ENCODE results near the gene MGST2.

Gene MGST2

GRCh38 chr4:139665690-139666529 lies at the start of gene MGST2:
Gene MGST2 (plus strand): TSS chr4:139665819. CDS start chr4:139666020, 201 bp downstream.
- TF ChIP-seq CTCF (conservative IDR thresholded peaks at IDR 0.05; ENCODE audit: low read depth) = no peak
- POLR2A ChIA-PET (ENCODE audit: low non-redundant PET) = interaction anchor here (0.5 to 0.8 kb wide), 2 partner anchors 27 to 928 kb away, joined by 3 read pairs; no protein-coding TSS in a partner anchor
- DNase-seq (ENCODE audit: low spot score) = peak; percentile 57
- CTCF ChIA-PET = interaction anchor here (0.6 to 0.8 kb wide), 2 partner anchors 14 to 446 kb away, joined by 3 to 4 read pairs; no protein-coding TSS in a partner anchor
- H3K27ac ChIP-seq = peak within 1 kb of the TSS; percentile 96

GRCh38 chr4:139617702-139618490 lies 47.7 kb upstream of the MGST2 start:
- DNase-seq (ENCODE audit: low spot score) = no peak
- no peak for TF ChIP-seq CTCF (conservative IDR thresholded peaks at IDR 0.05; ENCODE audit: low read depth)
- CTCF ChIA-PET = interaction anchor here (1.5 kb wide), 1 partner anchor 14 kb away, joined by 4 read pairs; no protein-coding TSS in a partner anchor
- POLR2A ChIA-PET (ENCODE audit: low non-redundant PET) = no interaction called here
- H3K27ac ChIP-seq = no peak overlapping the region

- peak; percentile 28 for DNase-seq (ENCODE audit: low spot score)
- ChIA-PET POLR2A (ENCODE audit: low non-redundant PET) (no interaction called here), CTCF (interaction anchor here (0.5 to 1.6 kb wide), 7 partner anchors 8 to 589 kb away, joined by 3 to 7 read pairs (median 4); no protein-coding TSS in a partner anchor)
- peak; percentile 39 for TF ChIP-seq CTCF (conservative IDR thresholded peaks at IDR 0.05; ENCODE audit: low read depth)
- no peak overlapping the region for H3K27ac ChIP-seq
Measured at GRCh38 chr4:139619644-139620043, 46.0 kb upstream of the MGST2 start.

GRCh38 chr4:139622901-139623381 lies 42.7 kb upstream of the MGST2 start:
- POLR2A ChIA-PET (ENCODE audit: low non-redundant PET) = no interaction called here
- no peak for TF ChIP-seq CTCF (conservative IDR thresholded peaks at IDR 0.05; ENCODE audit: low read depth)
- H3K27ac ChIP-seq = no peak overlapping the region
- CTCF ChIA-PET = interaction anchor here (0.6 kb wide), 1 partner anchor 32 kb away, joined by 3 read pairs; no protein-coding TSS in a partner anchor
- no peak for DNase-seq (ENCODE audit: low spot score)

GRCh38 chr4:139624441-139625092 lies 41.1 kb upstream of the MGST2 start:
- ChIA-PET CTCF (no interaction called here), POLR2A (ENCODE audit: low non-redundant PET) (no interaction called here)
- H3K27ac ChIP-seq = no peak overlapping the region
- TF ChIP-seq CTCF (conservative IDR thresholded peaks at IDR 0.05; ENCODE audit: low read depth) = no peak
- no peak for DNase-seq (ENCODE audit: low spot score)

- no peak for TF ChIP-seq CTCF (conservative IDR thresholded peaks at IDR 0.05; ENCODE audit: low read depth)
- DNase-seq (ENCODE audit: low spot score) = no peak
- ChIA-PET POLR2A (ENCODE audit: low non-redundant PET) (no interaction called here), CTCF (interaction anchor here (0.5 kb wide), 1 partner anchor 307 kb away, joined by 3 read pairs; no protein-coding TSS in a partner anchor)
- no peak overlapping the region for H3K27ac ChIP-seq
Measured at GRCh38 chr4:139625093-139625455, 40.5 kb upstream of the MGST2 start.
